HFF-Myc (cell line): ENCODE measurements around the gene PWWP2B.

ENCODE experiments used
- DNase-seq: peaks from one replicate; pipeline ENCODE4 v3.0.0-alpha.2; 2011; ENCODE audit warnings: low read depth; ENCODE audit errors: extremely low read depth
- H3K4me3 ChIP-seq: replicated peaks from 2 replicates; pipeline ENCODE4 v1.5.1; 2011; ENCODE audit warnings: low read depth, mild to moderate bottlenecking, control low read depth, low read length
- CTCF ChIP-seq: IDR thresholded peaks from 2 replicates; pipeline ENCODE4 v1.5.1; 2012; ENCODE audit warnings: mild to moderate bottlenecking, low read depth, low read length, control low read depth; ENCODE audit errors: missing control alignments

Gene PWWP2B

GRCh38 chr10:132450466-132450824 is 53.4 kb downstream of the PWWP2B start:
- no peak overlapping the region for H3K4me3 ChIP-seq
- no peak for DNase-seq
- TF ChIP-seq CTCF: no peak

GRCh38 chr10:132450825-132451505 is 54.0 kb downstream of the PWWP2B start:
- TF ChIP-seq CTCF: no peak
- DNase-seq: no peak

GRCh38 chr10:132451506-132452215 is 54.7 kb downstream of the PWWP2B start:
- DNase-seq: no peak
- no peak for TF ChIP-seq CTCF

More at GRCh38 chr10:132450825-132451505, 54.0 kb downstream of the PWWP2B start:
- H3K4me3 ChIP-seq: no peak overlapping the region

GRCh38 chr10:132452216-132452650 is 55.2 kb downstream of the PWWP2B start:
- H3K4me3 ChIP-seq: no peak overlapping the region
- DNase-seq: no peak
- TF ChIP-seq CTCF: no peak

More at GRCh38 chr10:132451506-132452215, 54.7 kb downstream of the PWWP2B start:
- no peak overlapping the region for H3K4me3 ChIP-seq

GRCh38 chr10:132452651-132453469 is 55.9 kb downstream of the PWWP2B start:
- TF ChIP-seq CTCF: peak; percentile 80
- H3K4me3 ChIP-seq: no peak overlapping the region
- no peak for DNase-seq

GRCh38 chr10:132453470-132453861 is 56.5 kb downstream of the PWWP2B start:
- TF ChIP-seq CTCF: no peak
- H3K4me3 ChIP-seq: no peak overlapping the region
- DNase-seq: no peak
